ENCODE results near the gene CCND1.

CCND1 gene

DNA sequence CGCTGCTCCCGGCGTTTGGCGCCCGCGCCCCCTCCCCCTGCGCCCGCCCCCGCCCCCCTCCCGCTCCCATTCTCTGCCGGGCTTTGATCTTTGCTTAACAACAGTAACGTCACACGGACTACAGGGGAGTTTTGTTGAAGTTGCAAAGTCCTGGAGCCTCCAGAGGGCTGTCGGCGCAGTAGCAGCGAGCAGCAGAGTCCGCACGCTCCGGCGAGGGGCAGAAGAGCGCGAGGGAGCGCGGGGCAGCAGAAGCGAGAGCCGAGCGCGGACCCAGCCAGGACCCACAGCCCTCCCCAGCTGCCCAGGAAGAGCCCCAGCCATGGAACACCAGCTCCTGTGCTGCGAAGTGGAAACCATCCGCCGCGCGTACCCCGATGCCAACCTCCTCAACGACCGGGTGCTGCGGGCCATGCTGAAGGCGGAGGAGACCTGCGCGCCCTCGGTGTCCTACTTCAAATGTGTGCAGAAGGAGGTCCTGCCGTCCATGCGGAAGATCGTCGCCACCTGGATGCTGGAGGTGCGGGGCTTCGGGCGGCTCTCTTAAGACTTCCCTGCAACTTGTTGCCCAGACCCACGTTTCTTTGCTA, at the start of gene CCND1:
Gene CCND1 (plus strand): TSS at position 162 of the 587 bp plus-strand sequence. CDS start 158 bp downstream, at position 320.
- peak; percentile 94 for DNase-seq

DNA sequence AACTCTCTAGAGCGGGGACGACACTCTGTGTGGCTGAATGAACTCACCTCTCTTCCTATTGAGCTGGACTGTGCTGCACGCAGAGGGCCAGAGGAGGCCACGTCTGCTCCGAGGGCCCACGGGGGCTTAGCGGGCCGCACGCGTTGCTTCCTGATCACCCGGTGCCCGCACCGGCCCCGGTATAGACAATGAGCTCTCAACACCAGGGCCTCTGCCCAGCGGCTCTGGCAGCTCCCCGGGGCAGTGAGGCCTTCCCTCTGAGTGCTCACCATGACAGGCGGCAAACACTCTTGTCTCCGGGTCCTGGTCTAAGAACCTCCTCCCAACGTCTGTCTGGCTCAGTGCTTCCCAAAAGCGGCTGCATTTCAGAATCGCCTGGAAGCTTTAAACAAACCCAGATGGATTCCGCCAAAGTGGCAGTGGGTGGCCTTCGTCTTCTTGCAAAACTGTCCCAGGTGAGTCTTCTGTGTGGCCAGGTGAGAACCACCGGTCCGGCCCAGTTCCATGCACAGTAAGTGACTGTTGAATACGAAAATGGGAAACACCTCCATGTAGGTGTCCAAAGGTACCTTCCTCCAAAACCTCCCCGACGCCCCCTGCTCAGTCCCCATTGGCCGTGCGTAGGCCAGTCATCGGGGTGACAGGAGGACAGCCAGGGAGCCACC, 47.8 kb upstream of the CCND1 start:
- no peak for DNase-seq

DNA sequence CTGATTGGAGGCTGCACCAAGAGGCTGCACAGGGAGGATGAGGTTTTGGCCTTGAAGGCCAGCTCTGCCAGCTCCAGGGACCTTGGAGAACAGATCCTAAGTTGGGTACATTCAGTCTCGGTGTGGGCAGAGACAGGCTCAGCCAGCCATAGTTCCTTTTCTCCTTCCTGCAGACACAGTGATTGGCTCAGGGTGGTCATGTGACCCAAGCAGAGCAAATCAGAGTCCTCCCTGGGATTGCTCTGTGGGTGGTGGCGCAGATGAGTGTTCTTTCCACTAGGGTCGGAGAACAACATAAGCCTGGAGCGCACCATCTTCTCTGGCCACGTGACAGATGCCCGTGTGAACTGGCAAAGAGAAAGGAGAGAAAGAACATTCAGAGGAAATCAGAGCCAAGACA, 47.1 kb upstream of the CCND1 start:
- DNase-seq = no peak

DNA sequence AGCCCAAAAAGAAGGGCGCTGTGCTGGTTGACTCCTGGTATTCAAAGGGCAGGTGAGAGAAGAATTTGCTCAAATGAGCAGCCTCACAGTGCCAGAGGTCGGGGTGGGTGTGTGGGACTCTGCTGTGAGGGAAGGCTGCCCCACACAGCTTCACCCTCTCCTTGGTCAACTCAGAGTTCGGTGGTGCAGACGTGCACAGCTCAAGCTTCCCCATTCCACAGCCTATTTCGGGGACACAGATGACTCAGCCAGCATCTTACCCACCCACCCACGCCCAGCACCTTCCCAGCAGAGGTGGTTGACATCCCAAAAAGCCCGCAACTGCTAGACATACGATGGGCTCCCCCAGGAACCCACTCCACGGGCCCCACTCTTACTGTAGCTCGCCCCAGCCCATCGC, 46.5 kb upstream of the CCND1 start:
- DNase-seq = no peak

DNA sequence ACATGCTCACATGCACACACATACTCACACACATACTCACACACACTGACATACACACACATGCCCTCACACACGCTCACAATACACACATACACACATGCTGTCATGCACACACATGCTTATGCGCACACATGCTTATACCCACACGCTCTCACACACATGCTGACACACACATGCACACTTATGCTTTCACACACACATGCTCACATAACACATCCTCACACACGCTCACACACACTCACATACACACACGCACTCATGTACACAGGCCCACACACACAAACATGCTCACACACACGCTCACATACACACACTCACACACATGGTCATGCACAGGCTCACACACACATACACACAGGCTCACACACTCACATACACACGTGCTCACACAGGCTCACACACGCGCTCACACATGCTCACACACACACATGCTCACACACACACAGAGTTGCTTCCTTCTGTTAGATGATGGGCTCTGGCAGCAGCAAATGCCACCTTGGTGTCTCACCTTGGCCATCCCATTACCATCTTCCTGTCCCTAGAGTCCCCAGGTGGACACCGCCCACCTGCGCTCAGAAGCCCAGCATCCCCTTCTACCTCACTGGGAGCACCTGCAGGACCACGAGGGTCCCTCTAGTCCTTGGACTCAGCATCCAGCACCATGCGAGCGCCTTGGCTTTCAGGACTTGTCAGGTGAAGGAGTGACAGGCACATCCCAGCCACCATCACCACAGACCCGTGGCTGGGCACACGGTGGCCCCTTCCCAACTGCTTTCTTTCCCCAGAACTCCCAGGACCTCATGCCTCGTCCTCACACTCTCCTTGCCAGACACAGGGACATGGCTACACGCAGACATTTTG, 44.9 kb upstream of the CCND1 start:
- DNase-seq = no peak

DNA sequence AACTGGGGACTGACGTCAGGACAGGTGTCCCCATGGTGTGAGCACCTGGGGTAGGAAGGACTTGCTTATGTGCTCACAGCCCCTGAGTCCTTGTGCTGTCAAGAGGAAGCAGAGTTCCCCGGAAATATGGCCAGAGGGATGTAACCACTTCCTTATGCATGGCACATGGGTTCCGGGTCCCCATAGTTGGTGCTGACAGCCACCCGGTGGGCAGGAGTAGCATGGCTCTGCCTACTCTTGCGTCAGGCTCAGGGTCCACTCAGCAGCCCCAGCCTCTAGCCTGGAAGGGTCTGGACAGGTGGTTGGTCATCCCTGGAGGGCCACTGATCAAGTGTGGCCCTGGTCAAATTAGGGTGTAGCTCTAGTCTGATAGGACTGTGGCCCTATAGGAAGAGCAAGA, 42.8 kb upstream of the CCND1 start:
- no peak for DNase-seq

DNA sequence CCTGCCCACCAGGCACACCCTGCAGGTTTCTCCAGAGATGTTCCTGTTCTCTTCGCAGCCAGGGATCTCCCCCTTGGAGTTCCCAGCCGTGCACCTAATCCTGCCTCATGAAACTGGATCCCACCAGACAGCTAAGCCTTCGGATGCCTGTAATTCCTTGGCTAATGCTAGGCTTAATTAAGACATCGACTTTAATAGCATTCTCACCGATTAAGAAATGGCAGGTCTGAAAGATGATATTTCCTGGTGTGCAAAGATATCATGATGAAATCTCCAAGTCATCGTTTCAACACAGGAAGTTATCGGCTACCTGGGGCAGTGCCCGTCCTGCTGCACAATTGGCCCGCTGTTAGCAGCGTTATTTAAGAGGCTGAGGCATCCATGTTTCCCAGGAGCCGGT, 41.5 kb upstream of the CCND1 start:
- peak; percentile 36 for DNase-seq

DNA sequence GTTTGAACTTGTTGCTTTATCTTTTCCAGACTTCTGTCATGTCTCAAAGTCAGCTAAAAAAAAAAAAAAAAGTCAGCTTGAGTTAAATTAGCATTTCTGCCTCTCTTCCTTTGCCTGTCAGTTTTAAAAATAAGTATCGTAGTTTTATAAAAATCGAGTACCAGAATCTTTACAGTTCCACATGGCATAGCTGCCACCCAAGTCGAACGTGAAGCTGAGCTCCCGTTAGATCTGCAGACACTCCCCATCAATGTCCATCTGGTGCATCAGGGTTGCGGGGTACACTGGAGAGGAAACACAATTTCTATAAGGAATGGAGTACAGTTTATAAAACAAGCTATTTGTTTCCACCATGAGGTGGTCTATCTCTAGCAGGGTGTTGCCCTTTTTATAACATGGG, 41.0 kb upstream of the CCND1 start:
- DNase-seq = no peak

DNA sequence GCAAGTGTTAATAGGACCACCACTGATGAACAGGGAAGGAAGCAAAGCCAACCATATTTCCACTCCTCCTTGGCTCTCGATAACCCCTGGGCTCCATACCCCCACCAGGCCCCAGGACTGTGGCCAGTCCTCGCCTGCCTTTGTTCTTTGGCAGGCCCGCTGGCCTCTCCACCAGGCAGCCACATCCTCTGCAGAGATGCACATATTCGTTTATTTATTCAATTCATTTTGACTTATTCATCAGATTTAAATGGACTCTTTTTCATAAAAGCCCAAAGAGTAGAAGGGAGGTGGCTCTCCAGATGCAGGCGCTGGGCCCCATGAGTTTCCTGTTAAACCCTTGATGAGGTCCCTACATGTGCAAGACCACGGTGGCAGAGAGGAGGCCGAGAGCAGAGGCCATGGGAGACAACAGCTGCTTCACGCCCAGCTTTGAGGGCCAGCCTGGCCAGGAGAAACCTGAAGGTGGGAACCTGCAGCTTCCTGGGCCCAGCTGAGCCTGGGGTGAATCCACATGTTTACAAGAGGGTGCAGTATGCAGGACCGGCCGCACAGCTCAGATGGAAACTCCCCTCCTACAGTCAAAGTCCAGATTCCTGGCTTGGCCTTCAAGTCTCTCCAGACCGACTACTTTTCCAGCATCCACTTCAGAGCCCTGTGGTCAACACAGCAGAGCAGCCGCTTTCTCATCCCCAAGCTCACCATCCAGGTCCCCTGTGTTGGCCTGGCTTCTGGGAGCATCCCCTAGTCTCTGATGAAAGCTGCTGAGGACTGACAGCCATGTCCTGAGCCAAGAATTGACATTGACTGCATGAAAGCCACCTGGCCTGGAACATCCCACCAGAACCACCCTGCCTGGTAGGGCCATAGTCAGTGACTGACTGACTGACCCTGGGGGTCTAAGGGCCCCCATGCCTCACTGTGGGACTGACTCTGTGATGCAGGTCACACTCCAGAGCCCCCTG, 39.7 kb upstream of the CCND1 start:
- no peak for DNase-seq

DNA sequence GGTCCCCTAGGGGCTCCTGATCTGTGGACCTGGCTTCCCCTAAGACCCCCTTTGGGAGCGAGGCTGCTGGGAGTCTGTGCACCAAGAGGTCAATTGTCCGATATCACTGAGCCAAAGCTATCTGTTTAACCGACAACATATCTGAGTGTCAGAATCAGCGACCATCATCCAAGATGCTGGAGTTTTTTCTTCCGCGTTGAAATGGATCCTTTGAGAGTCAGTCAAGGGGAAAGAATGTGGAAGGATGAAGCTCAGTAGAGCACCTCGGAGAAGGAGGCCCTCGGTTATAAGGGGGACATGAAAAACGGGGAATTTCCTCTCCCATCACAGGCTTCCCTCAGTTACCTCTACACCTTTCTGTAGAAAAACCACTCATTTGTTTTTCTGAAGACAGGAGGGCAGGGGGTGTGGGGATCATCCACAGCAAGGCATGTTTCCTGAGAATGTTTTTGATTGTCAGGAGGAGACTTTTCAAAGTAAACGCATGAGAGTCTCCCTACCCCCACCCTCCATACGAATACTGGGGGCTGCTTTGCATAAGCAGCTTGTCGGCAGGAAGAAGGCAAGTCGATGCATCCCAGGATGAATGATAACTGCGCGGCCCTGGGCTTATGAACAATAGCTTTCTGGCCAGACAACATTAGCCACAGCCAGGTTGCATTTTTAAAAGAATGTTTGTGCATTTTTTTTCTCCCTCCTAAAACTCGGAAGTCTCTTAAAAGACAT, 37.7 kb upstream of the CCND1 start:
- peak; percentile 78 for DNase-seq

DNA sequence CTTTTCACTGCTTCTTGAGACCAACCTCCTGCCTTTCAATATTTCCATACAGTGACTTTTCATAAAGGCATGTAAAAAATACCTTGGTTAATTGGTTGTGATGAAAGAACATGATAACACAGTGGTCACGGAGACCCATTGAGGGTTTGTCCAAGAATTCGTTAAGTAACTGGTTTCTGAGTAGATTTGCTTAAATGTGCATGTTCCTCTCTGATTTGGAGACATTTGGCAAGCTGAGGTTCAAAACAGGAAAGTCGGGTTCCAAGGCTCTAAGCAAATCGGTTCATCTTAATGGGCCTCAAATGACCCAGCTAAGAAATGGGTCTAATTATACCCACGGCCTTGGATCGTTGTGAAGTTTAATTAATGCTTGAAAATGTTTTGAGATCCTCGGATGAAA, 36.9 kb upstream of the CCND1 start:
- DNase-seq = no peak

DNA sequence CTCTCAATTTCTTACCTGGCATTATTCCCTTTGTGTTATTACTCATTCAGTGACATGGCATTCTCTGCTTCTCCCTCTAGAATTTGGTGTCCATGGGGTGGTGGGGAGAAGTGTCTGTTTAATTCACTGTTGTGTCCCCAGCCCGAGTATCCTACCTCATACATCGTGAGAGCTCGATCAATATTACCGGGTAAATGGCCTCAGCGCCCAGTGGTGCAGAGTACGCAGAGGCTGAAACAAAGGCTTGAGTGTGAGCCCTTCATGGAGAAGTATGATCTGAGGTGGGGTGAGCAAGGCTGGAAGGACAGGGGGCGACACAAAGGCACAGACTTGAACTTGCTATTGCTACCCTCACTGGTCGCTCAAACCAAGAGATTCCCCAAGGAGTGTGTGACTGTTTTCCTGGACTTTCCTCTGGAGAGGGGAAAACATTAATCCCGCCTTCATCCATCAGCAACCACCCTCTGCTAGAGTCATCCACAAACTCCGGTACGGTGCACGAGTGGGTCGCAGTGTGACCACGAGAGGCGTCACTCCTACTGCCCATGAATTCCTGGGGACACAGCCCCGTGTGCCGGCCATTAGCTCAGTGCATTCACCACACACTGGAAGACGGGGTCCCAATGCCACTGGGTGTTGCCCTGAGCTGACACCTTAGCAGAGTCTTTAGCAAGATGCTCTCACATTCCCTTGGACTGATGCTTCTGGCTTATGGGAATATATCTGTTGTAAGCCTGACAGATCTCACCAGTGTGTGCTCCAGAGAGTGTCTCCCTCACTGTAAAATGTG, 35.0 kb upstream of the CCND1 start:
- no peak for DNase-seq

DNA sequence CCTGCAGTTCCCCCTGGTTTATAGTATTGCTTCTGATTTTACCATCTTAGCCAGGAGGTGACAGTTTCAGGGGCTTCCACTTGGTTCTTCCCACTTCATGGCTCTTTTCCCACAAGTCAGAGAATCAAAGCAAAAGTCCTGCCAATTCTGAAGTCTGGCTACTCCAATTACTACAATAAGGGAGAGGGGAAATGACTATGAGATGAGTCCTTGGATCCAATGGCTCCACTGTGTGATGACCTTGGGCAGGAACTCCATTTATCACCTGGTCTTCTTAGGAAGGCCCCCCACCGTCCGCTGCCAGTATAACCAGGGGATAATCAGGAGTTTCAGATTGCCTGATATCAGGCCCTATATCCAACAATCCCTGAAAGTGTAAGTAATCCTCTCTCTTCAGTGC, 31.6 kb upstream of the CCND1 start:
- no peak for DNase-seq

DNA sequence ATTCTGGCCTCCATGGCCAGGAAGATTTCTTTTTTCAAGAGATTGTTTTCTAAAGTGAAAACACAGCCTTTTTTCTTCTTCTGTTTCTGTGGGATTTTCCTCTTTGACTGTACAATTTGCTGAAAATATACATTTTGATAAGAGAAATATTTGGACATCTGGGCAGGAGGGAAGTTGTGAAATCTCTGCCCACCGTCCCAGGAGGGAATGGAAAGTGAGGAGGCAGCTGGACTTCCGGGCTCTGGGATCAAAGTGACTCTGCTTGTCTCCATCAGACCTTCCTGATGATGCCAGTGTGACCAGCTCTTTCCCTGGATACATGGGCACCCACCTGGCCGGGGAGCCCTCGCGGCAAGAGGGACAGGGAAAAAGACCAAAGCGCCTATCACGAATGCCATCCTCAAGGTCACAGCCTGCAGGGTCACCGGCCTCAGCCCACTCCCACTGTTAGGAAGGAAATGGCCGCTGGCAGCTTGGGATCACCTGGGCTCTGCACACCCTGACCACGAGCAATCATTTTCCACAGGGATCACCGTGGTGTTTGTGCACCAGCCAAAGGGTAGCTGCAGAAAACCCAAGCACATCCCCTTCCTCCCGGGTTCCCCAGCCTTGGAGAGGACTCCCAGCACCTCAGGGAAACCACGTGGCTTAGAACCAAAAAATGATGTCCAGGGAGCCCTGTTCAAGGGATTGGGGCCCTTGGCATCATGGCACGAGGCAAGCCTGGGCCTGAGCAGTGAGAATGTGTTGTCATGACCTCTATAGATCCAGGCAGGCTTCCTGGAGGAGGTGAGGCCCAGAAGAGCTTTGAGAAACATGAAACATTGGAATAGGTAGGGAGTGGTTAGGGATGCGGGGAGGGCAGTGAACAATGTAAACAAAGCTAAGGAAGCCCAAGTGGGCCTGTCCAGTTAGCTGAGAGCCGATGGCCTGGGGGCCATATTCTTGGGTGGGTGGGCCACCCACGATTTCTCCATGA, 29.1 kb upstream of the CCND1 start:
- no peak for DNase-seq

DNA sequence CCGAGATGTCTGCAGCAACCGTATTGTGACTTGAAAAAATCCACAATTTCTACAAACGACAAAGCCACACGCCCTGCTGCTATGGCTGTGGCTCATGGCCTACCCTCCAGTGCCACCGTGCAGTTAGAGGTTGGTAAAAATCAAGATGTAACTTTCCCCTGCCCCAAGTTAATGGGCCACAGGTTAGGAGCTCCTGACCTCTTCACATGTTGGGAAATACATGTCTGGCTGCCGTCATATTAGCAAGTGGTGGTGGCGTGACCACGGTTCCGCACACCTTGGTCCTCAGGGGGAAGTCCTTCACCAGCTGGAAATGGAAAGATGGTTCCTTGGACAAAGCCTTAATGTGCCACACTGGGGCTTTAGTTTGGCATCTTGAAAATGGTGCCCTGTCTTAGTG, 27.4 kb upstream of the CCND1 start:
- no peak for DNase-seq

DNA sequence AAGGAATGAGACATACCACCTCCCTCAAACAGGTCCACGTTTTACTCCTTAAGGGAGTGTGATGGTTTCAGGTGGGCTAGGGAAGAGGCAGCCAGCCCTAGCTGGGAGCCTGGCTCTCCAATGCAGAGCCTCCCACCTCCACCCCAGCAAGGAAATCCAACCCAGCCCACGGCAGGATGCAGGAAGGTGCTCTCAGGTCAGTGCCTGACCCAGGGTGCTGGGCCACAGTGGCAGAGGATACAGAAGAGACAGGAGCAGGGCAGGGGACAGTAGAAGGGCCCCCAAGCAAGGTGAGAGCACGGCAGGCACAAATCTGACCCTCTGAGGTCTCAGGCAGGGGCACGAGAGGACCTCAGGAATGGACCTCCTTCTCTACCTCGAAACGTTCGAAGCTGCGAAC, 26.9 kb upstream of the CCND1 start:
- DNase-seq = no peak

DNA sequence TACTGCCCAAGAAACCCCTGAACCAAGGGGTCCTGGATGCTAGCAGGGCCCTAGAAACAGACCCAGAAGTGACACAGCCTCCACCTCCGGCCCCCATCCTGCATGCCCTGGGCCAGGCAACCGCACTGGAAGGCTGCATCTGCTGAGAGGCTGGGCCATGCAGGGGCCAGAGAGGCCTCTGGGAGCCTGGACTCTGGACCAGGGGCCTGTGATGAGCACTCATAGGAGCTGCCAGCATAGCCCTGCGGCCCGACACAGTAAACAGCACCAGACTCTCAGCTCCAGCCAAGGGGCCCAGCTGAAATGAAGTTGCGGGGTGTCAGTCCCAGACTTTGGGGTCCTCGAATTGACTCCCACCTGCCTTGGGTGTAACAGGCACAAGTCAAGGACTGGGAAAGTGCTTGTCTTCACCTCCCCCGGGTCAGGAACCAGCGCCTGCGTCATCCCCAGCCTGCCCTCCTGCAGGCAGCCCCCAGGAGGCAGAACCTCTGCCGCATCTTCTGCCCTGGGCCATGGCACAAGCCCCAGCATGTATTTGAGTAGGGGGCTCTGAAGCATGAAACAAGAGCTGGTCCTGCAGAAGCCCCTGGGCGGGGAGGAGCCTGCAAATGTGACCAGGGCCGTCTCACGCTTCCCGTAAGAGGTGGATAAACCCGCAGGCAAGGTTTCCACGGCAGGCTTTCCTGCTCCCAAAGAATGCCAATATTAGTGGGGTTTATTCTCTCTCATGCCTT, 25.2 kb upstream of the CCND1 start:
- no peak for DNase-seq

DNA sequence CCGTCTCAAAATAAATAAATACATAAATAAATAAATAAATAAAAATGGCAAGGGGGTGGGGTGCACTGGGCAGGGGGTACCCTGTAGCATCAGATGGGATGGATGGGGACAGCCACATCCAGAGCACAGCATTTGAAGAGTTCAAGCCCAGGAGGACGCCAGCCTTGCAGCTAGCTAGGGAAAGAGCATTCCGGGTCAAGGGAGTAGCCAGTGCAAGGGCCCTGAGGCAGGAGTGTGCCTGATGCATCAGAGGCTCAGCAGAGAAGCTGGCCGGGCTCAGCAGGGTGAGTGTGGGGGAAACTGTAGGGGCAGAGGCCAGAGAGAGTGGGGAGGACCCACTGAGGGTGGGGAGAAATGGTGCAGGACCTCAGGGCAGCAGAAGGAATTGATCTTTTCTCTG, 23.7 kb upstream of the CCND1 start:
- no peak for DNase-seq

DNA sequence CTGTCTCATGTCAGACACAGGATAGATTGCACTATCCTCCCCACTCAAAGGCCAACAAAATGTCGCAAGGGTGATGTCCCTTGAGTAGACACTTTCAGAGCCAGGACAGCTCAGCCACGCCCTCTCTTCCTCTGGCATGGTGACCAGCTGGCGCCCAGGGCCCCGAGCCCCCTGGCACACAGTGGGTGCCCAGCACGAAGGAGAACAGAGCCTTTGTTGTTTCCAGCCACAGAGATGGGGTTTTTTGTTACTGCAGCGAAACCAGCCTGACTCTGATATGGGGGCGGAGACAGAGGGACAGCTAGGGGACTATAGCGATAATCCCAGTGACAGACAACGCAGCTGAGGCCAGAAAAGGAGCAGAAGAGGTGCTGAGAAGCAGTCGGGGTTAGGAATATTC, 23.3 kb upstream of the CCND1 start:
- no peak for DNase-seq
